ENCODE measurements around the gene MAP6.

- TF ChIP-seq POLR2A (IDR thresholded peaks at IDR 0.05) (no peak), CTCF (IDR thresholded peaks at IDR 0.05) (no peak), EP300 (IDR thresholded peaks at IDR 0.05) (no peak), POLR2AphosphoS5 (IDR thresholded peaks at IDR 0.05) (no peak)
Measured at GRCh38 chr11:75625021-75625420, 43.8 kb downstream of the MAP6 start.
